GM19239 (cell line): Measurements from ENCODE around the gene SLC25A36.
"Not testable (repeated sequence)": the region's sequence is repeated elsewhere in the genome, so short reads cannot be mapped to it uniquely, and the experiment has no call there.

Experiments used
- DNase-seq: peaks from one replicate; pipeline ENCODE4 v3.0.0; 2011; ENCODE audit warnings: low spot score; ENCODE audit not compliant: insufficient read length
- FAIRE-seq: peaks from 2 replicates; lab custom pipeline; 2011; peaks lifted over from hg19 to GRCh38; lab: Jason Lieb, UNC

SLC25A36 gene

GRCh38 chr3:140980663-140981062 lies 39.0 kb downstream of the SLC25A36 start:
- FAIRE-seq, result no peak
- no peak for DNase-seq

DNA sequence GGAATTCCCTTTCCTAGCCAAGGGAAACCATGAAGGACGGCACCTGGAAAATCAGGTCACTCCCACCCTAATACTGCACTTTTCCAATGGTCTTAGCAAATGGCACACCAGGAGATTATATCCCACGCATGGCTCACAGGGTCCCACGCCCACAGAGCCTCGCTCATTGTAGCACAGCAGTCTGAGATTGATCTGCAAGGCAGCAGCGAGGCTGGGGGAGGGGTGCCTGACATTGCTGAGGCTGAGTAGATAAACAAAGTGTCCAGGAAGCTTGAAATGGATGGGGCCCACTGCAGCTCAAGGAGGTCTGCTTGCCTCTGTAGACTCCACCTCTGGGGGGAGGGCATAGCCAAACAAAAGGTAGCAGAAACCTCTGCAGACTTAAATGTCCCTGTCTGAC lies 46.2 kb downstream of the SLC25A36 start:
- FAIRE-seq, result not testable (repeated sequence)

DNA sequence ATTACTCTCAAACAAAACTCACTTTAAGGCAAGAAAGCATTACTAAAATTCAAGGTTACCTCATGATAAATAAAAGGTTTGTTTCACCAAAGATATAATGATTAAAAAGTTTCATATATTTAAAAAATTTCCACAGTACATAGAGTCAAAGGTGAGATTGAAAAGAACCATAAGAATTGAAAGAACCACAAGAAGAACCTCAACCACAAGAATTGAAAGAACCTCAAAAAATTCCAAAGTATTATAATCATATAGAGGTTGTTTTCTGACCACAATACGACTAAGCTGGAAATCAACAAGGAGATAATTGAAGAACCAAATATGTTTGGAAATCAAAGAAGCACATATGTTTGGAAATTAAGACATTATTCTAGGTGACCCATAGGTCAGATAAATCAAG lies 52.7 kb downstream of the SLC25A36 start:
- DNase-seq, result no peak
- FAIRE-seq, result no peak

More for the DNA sequence above, 46.2 kb downstream of the SLC25A36 start:
- not testable (repeated sequence) for DNase-seq

DNA sequence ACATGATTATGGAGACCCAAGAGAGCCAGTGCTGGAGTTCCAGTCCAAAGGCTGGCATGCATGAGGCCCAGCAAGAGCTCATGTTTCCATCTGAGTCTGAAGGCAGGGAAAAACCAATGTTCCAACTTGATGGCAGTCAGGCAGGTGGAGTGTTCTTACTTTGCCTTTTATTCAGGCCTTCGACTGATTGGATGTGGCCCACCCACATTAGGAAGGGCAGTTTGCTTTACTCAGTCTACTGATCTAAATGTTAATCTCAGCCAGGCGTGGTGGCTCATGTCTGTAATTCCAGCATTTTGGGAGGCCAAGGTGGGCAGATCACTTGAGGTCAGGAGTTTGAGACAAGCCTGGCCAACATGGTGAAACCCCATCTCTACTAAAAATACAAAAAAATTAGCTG lies 53.2 kb downstream of the SLC25A36 start:
- DNase-seq, FAIRE-seq: not testable (repeated sequence)

DNA sequence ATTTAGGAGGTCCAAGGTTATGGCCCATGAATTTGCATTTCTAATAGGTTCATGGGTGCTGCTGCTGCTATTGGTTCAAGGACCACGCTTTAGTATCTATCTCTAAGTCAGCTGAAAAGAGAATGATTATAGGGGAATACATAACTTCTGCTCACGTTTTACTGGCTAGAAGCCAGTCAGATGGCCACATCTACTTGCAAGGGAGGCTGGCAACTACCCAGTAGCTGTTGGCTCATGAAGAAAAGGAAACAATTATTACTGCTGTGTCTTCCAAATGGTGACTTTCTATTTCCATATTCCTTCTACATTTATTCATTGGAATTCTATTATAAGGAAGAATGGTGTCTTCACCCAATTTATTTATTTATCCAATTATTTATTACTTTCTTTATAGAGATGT lies 54.2 kb downstream of the SLC25A36 start:
- DNase-seq (no peak), FAIRE-seq (no peak)

DNA sequence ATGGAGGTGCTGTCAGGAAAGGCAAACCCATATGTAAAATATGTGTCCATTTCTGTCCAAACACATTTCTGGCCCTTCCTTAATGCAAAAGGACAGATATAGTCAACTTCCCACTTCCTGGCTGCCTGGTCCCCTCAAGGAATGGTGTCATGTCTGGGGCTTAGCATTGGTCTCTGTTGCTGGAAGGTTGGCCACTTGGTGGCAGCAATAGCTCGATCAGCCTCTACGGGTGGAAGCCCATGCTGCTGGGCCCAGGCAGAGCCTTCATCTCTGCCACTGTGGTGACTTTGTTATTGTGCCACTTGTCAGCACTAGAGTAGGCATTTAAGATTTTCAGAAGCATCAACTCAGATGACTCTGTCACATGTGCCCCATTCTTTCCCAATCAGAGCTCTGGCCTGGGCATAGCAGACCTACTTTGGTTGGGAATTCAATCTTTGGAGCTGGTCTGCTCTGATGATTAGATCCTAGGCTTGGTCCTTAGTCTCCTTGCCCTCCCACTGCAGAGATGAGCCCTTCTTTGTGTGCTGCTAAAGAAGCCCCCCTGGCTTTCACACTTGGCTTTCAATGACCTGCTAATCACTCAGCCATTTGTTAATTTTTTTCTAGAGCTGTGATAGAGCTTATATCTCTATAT lies 58.5 kb downstream of the SLC25A36 start:
- DNase-seq (peak; percentile 22), FAIRE-seq (peak; percentile 81)

DNA sequence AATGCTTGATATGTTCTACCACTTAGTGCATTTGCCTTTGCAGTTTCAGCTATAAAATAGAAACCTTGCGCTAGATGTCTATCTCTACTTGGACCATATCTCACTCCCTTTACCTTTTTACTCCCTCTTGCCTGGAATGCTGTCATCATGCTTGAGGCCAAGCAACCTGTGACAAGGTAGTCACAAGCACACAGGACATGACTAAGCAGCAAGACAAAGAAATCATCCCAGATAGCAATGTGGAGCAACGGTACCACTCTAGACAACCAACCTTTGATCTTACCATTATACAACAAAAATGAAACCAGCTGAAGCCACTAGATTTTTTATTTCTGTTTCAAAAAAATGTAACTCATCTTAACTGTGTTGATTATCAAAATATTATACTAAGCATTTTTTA lies 59.0 kb downstream of the SLC25A36 start:
- FAIRE-seq (no peak), DNase-seq (no peak)

DNA sequence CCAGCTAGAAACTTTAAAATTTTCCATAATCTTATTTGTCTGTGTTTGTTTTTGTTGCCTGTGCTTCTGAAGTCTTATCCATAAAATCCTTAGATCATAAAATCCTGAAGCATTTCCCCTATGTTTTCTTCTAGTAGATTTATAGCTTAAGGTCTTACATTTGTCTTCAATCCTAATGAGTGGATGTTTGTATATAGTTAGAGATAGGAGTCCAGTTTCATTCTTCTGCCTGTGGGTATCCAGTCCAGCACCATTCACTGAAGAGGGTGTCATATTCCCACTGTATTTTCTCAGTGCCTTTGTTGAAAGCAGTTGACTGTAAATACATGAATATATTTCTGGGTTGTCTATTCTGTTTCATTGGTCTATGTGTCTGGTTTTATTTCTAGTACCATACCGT lies 64.7 kb downstream of the SLC25A36 start:
- FAIRE-seq (no peak), DNase-seq (no peak)

GRCh38 chr3:141009496-141009895 lies 67.9 kb downstream of the SLC25A36 start:
- no peak for FAIRE-seq
- DNase-seq, result no peak

GRCh38 chr3:141011232-141011996 lies 69.8 kb downstream of the SLC25A36 start:
- DNase-seq (peak; percentile 44), FAIRE-seq (no peak)

- FAIRE-seq (no peak), DNase-seq (no peak)
Observed at GRCh38 chr3:141011997-141012262, 70.3 kb downstream of the SLC25A36 start.

DNA sequence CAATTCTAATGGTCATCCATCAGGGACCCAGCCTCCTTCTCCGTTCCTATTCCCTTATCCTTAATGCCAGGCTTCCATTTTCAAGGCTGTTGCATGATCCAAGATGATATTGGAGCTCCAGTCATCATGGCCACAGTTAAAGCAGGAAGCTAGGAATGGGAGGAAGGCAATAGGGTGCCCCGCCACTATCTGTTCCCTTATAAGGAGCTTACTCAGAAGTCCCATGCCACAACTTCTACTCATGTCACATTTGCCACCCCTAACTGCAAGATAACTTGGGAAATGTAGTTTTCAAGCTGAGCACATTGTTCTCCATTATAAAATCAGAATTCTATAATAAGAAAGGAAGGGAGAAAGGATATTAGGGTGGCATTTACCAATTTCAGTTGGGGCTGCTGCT lies 70.9 kb downstream of the SLC25A36 start:
- no peak for FAIRE-seq
- no peak for DNase-seq

DNA sequence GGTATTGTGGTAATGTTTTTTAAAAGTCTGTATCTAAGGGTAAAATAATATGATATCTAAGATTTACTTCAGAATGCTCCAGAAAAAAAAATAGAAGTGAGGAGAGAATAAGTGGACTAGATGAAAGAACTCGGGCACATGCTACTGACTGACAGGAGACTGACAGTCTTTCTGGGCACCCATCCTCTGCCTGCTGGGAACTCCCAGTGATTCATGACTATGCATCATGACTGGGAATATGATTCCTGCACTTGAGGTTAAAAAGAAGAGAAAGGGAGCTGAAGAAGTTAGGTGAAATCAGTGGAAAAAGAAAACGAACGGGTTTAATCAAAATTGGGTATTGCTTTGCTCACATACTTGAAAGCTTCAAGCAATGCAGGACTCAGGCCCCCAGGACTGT lies 73.8 kb downstream of the SLC25A36 start:
- no peak for FAIRE-seq
- no peak for DNase-seq

- FAIRE-seq, result not testable (repeated sequence)
Observed at GRCh38 chr3:141017366-141018322, 76.0 kb downstream of the SLC25A36 start.

GRCh38 chr3:141019244-141019643 lies 77.6 kb downstream of the SLC25A36 start:
- no peak for DNase-seq
- no peak for FAIRE-seq

More at GRCh38 chr3:141017366-141018322, 76.0 kb downstream of the SLC25A36 start:
- not testable (repeated sequence) for DNase-seq

GRCh38 chr3:141020143-141020830 lies 78.7 kb downstream of the SLC25A36 start:
- DNase-seq, result no peak
- no peak for FAIRE-seq

DNA sequence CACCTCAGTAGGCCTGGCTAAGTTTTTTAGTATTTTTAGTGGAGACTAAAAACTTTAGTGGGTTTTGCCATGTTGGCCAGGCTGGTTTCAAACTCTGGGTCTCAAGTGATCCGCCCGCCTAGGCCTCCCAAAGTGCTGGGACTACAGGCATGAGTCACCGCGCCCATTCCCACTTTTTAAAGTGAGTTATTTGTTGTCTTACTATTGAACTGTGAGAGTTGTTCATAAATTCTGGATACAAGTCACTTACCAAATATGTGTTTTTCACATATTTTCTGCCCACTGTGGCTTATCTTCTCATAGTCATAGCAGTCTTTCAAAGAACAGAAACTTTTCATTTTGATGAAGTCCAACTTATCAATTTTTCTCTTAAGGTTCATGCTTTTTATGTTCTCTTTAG lies 79.6 kb downstream of the SLC25A36 start:
- no peak for FAIRE-seq

More for the DNA sequence above, 79.6 kb downstream of the SLC25A36 start:
- DNase-seq, result no peak
